ENCODE results near the gene AMN. TPM values are rescaled to one million over a fixed set of nuclear protein-coding genes. Genes with fewer than 3 reads are reported as not detected.

Gene AMN
- total and polyA plus RNA-seq, 9 donors = 0.10 to 4.6 (median 0.59) TPM; not detected in 1

DNA sequence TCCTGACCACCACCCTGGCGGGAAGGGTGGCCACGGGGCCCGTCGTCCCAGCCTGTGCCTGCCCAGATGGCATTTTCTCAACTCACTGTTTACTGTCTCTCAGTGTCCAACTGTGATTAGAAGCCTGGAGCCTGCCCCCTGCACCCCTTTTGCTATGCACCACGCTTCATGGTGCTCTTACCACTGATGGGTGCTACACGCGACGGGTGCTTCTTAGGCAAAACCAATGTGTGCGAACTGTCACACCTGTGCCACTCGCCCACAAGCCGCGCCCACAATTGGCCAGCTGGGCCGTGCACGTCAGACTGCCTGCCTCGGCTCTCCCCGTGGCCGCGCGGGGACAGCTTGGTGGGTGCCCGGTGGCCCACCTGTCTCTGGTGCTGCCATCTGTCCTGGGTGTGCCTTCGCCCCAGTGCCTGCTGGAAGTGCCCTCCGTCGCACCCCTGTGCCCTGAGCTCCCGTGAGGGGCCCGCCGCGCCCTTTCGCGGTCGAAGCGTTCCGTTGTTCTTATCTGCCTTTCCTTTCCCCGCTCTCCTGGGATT lies 15.1 kb upstream of the AMN start:
- Histone ChIP-seq H3K27me3 (no peaks in the 10 kb centered on the region), H3K36me3 (no peaks in the 10 kb centered on the region), H3K9me3 (no peaks in the 10 kb centered on the region), H3K27ac (no peak overlapping the region), H3K4me1 (ENCODE audit: insufficient read depth) (no peaks in the 10 kb centered on the region), H3K4me3 (no peak overlapping the region)
- DNase-seq = no peak
- TF ChIP-seq POLR2A (IDR thresholded peaks at IDR 0.05) (no peak), EP300 (IDR thresholded peaks at IDR 0.05) (no peak)
- TF ChIP-seq, protein P1, sequence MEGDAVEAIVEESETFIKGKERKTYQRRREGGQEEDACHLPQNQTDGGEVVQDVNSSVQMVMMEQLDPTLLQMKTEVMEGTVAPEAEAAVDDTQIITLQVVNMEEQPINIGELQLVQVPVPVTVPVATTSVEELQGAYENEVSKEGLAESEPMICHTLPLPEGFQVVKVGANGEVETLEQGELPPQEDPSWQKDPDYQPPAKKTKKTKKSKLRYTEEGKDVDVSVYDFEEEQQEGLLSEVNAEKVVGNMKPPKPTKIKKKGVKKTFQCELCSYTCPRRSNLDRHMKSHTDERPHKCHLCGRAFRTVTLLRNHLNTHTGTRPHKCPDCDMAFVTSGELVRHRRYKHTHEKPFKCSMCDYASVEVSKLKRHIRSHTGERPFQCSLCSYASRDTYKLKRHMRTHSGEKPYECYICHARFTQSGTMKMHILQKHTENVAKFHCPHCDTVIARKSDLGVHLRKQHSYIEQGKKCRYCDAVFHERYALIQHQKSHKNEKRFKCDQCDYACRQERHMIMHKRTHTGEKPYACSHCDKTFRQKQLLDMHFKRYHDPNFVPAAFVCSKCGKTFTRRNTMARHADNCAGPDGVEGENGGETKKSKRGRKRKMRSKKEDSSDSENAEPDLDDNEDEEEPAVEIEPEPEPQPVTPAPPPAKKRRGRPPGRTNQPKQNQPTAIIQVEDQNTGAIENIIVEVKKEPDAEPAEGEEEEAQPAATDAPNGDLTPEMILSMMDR (IDR thresholded peaks at IDR 0.05) = no peak
- intact Hi-C loops (cut with DNase I) = no loop called here
- 94 to 96% (median 96%) methylated on average over 33 of the region's 33 CpGs for WGBS, 3 donors

DNA sequence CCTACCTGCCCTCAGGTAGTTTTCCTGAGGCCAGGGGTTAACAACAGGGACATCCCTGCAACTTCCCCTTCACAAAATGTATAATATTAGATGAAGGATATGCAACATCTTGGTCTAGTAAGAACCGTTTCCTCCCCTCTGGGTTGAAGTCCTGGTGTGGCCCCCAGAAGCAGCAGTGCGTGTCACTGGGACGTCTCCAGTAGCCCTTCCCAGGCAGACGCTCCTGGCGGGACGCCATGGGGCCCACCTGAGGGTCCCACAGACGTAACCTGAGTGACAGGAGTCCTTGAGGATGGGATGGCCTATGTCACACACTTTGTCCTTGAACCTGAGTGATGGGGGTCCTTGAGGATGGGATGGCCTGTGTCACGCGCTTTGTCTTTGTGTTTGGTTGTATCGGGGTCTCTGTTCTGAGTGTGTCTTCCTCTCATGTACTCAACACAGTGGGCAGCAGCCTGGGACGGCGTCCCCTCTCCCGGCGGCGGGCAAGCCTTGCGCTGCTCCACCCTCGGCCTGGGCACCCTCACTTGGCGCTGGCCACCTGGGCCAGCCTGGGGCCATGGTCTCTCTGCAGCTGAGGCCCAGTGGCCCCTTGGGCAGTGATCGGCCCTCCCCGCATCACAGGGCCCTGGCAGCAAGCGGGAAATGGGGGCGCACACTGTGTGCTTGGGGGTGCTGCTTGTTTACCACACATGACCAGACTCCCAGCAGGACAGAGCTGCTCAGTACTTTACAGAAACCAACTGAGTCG lies 14.3 kb upstream of the AMN start:
- no peak for DNase-seq
- Histone ChIP-seq H3K4me3 (no peak overlapping the region), H3K36me3 (no peaks in the 10 kb centered on the region), H3K4me1 (ENCODE audit: insufficient read depth) (no peaks in the 10 kb centered on the region), H3K9me3 (no peaks in the 10 kb centered on the region), H3K27ac (no peak overlapping the region), H3K27me3 (no peaks in the 10 kb centered on the region)
- intact Hi-C loops (cut with DNase I) = no loop called here
- 92% methylated on average over 21 to 23 of the region's 23 CpGs for WGBS, 3 donors
- TF ChIP-seq EP300 (IDR thresholded peaks at IDR 0.05) (no peak), POLR2A (IDR thresholded peaks at IDR 0.05) (no peak)
- TF ChIP-seq, protein P1 (IDR thresholded peaks at IDR 0.05) = no peak

DNA sequence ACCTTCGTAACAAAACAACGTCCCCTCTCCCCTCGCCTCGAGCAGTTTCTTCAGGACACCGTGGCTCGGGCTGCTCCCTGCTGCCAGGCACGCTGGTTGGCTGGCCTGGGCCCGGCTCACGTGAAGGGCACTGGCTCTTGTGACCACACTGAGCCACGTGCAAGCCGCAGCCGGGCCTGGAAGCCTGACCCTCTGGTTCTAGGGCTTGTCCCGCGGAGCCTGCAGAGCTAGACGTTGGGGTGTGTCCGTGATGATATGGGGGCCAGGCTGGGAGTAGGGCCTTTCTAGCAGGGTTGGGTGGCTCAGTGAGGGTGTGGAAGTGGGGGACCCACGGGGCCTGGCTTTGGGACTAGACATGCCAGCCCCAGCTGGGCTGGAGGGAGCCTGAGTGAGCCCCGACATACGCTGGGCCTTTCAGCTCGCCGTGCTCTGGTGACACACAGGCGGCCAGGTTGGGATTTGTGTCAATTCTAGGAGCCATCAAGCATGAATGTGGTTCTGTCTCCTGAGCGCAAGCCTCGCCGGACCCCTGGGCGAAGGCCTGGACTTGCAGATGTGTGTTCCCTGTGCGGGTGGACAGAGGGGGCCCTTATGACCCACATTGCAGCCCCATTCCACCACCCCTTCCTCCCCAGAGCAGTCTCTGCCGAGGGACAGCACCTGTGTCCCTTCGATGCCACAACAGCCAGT lies 13.6 kb upstream of the AMN start:
- TF ChIP-seq, protein P1 (IDR thresholded peaks at IDR 0.05) = no peak
- TF ChIP-seq POLR2A (IDR thresholded peaks at IDR 0.05) = no peak
- TF ChIP-seq EP300 (IDR thresholded peaks at IDR 0.05) = no peak
- Histone ChIP-seq H3K4me1 (ENCODE audit: insufficient read depth) (no peaks in the 10 kb centered on the region), H3K36me3 (no peaks in the 10 kb centered on the region), H3K4me3 (no peak overlapping the region), H3K9me3 (no peaks in the 10 kb centered on the region), H3K27me3 (no peaks in the 10 kb centered on the region), H3K27ac (no peak overlapping the region)
- WGBS, 3 donors = 90 to 95% (median 93%) methylated on average over 29 of the region's 29 CpGs
- intact Hi-C loops (cut with DNase I) = no loop called here
- no peak for DNase-seq

DNA sequence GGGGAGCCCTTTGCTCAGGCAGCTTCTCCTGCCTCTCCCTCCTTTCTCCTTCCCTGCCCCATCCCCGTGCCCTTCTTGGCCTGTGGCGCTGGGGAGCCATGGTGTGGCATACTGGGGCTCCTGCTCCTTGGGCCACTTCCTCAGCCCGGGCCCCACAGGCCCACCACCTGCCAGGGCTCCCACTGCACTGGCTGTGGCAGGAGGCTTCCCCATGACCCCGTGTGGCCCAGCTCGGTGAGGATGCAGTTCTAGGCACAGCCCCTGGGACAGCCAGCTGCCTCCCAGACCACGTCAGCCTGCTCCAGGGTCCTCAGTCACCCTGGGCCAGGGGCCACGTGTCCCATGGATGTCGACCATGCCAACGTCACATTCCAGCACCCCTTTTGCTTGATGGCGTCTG lies 13.0 kb upstream of the AMN start:
- Histone ChIP-seq H3K36me3 (no peaks in the 10 kb centered on the region), H3K27me3 (no peaks in the 10 kb centered on the region), H3K4me3 (no peak overlapping the region), H3K9me3 (no peaks in the 10 kb centered on the region), H3K4me1 (ENCODE audit: insufficient read depth) (no peaks in the 10 kb centered on the region), H3K27ac (no peak overlapping the region)
- intact Hi-C loops (cut with DNase I) = no loop called here
- TF ChIP-seq POLR2A (IDR thresholded peaks at IDR 0.05) = no peak
- TF ChIP-seq EP300 (IDR thresholded peaks at IDR 0.05) = no peak
- TF ChIP-seq, protein P1 (IDR thresholded peaks at IDR 0.05) = no peak
- no peak for DNase-seq
- WGBS, 3 donors = 86 to 90% (median 88%) methylated on average over 10 of the region's 10 CpGs

Data from ovary (tissue), 9 donors.